ENCODE results near the gene PPP1R14C. TPM values are rescaled to one million over a fixed set of nuclear protein-coding genes. Genes with fewer than 3 reads are reported as not detected.

Gene PPP1R14C, protein sequence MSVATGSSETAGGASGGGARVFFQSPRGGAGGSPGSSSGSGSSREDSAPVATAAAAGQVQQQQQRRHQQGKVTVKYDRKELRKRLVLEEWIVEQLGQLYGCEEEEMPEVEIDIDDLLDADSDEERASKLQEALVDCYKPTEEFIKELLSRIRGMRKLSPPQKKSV
- polyA plus RNA-seq (2011; rRNA removed) (0.29 and 0.34 TPM in 2 replicates), polyA plus RNA-seq (2017; fragmentation: RNase III; extraction: RNeasy Plus Mini Kit Qiagen cat#74134 plus additional on column Dnase treatment) (0.31 to 0.46 TPM (median 0.43 TPM) in 3 replicates), polyA minus RNA-seq (2011; rRNA and poly(A)+ RNA removed) (0.29 TPM in 1 of 2 replicates, not detected in the other)
- 0.04 and 0.05 TPM in 2 replicates for polyA plus RNA-seq (2012; cell fraction: cytosol; rRNA removed)
- 0.05 TPM in 1 of 2 replicates, not detected in the other for polyA plus RNA-seq (2012; cell fraction: nucleus; rRNA removed)

- H3K4me2 ChIP-seq = peak within 1 kb of the TSS; percentile 95
- ChIA-PET CTCF (no interaction called here), POLR2A (no interaction called here)
- TF ChIP-seq NFE2L2 (conservative IDR thresholded peaks at IDR 0.05; ENCODE audit: low read length) = no peak
- no peak for TF ChIP-seq BHLHE40 (IDR thresholded peaks at IDR 0.05; ENCODE audit: low read depth, low read length)
- TF ChIP-seq JUN (IDR thresholded peaks at IDR 0.05) = no peak
- TF ChIP-seq ATOH8 (CRISPR knock-in tag; IDR thresholded peaks at IDR 0.05; ENCODE audit: low read depth) = no peak
- TF ChIP-seq, protein P1, sequence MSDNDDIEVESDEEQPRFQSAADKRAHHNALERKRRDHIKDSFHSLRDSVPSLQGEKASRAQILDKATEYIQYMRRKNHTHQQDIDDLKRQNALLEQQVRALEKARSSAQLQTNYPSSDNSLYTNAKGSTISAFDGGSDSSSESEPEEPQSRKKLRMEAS (IDR thresholded peaks at IDR 0.05) = no peak
- TF ChIP-seq FOSB (CRISPR knock-in tag; IDR thresholded peaks at IDR 0.05) = no peak
- H3K9me3 ChIP-seq = no peaks in the 10 kb centered on the region
- 5% methylated on average over 13 of the region's 103 CpGs for WGBS (ENCODE audit: missing lambda C conversion rate)
- no peaks in the 10 kb centered on the region for H3K4me1 ChIP-seq
- H3K27ac ChIP-seq = peak within 1 kb of the TSS; percentile 21 to 58; a peak in 3 of 6 replicates
- H3K4me3 ChIP-seq = peak within 1 kb of the TSS; percentile 56
- DNase-seq (ENCODE audit: low read depth in 1 of 2, low spot score in 1 of 2) = no peak
- no peak for FAIRE-seq
- peak; percentile 72 to 75 for ATAC-seq
These were observed at the start of gene PPP1R14C for GRCh38 chr6:150142670-150143515. Gene PPP1R14C (plus strand): TSS chr6:150143044. CDS start chr6:150143193, 149 bp downstream.

GRCh38 chr6:150093397-150093796 is 49.4 kb upstream of the PPP1R14C start:
- Histone ChIP-seq H3K4me3 (no peak overlapping the region), H3K4me1 (no peaks in the 10 kb centered on the region), H3K9me3 (no peaks in the 10 kb centered on the region), H3K27ac (no peak overlapping the region), H3K4me2 (no peak overlapping the region)
- POLR2A ChIA-PET = no interaction called here
- ATAC-seq = no peak
- no peak for TF ChIP-seq POLR2AphosphoS2 (conservative IDR thresholded peaks at IDR 0.05; ENCODE audit: low read length)
- no peak for TF ChIP-seq CBX2 (IDR thresholded peaks at IDR 0.05; ENCODE audit: borderline replicate concordance, low read depth)
- no peak for TF ChIP-seq JUNB (IDR thresholded peaks at IDR 0.05)
- no peak for TF ChIP-seq SREBF2 (IDR thresholded peaks at IDR 0.05)
- TF ChIP-seq CTCF (IDR thresholded peaks at IDR 0.05) = no peak
- no peak for TF ChIP-seq RAD21 (conservative IDR thresholded peaks at IDR 0.05 in 1 of 2, IDR thresholded peaks at IDR 0.05 in 1 of 2)
- TF ChIP-seq, protein P2, sequence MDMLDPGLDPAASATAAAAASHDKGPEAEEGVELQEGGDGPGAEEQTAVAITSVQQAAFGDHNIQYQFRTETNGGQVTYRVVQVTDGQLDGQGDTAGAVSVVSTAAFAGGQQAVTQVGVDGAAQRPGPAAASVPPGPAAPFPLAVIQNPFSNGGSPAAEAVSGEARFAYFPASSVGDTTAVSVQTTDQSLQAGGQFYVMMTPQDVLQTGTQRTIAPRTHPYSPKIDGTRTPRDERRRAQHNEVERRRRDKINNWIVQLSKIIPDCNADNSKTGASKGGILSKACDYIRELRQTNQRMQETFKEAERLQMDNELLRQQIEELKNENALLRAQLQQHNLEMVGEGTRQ (IDR thresholded peaks at IDR 0.05) = no peak
- no peak for TF ChIP-seq JUN (IDR thresholded peaks at IDR 0.05)
- TF ChIP-seq CHD2 (IDR thresholded peaks at IDR 0.05; ENCODE audit: low read length, partially characterized antibody) = no peak
- no peak for TF ChIP-seq RARB (CRISPR knock-in tag; IDR thresholded peaks at IDR 0.05)
- TF ChIP-seq, protein P3, sequence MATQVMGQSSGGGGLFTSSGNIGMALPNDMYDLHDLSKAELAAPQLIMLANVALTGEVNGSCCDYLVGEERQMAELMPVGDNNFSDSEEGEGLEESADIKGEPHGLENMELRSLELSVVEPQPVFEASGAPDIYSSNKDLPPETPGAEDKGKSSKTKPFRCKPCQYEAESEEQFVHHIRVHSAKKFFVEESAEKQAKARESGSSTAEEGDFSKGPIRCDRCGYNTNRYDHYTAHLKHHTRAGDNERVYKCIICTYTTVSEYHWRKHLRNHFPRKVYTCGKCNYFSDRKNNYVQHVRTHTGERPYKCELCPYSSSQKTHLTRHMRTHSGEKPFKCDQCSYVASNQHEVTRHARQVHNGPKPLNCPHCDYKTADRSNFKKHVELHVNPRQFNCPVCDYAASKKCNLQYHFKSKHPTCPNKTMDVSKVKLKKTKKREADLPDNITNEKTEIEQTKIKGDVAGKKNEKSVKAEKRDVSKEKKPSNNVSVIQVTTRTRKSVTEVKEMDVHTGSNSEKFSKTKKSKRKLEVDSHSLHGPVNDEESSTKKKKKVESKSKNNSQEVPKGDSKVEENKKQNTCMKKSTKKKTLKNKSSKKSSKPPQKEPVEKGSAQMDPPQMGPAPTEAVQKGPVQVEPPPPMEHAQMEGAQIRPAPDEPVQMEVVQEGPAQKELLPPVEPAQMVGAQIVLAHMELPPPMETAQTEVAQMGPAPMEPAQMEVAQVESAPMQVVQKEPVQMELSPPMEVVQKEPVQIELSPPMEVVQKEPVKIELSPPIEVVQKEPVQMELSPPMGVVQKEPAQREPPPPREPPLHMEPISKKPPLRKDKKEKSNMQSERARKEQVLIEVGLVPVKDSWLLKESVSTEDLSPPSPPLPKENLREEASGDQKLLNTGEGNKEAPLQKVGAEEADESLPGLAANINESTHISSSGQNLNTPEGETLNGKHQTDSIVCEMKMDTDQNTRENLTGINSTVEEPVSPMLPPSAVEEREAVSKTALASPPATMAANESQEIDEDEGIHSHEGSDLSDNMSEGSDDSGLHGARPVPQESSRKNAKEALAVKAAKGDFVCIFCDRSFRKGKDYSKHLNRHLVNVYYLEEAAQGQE (IDR thresholded peaks at IDR 0.05) = no peak
- TF ChIP-seq, protein P1 (IDR thresholded peaks at IDR 0.05) = no peak
- no peak for DNase-seq (ENCODE audit: low read depth in 1 of 2, low spot score in 1 of 2)
- no peak for FAIRE-seq
- 84% methylated on average over 6 of the region's 6 CpGs for WGBS (ENCODE audit: missing lambda C conversion rate)
- CTCF ChIA-PET = interaction anchor here (1.3 to 2.0 kb wide), 2 partner anchors 12 to 13 kb away, joined by 3 to 6 read pairs; no protein-coding TSS in a partner anchor
